Mesenchymal stem cell (in vitro differentiated cells and primary cell): ENCODE data around the gene UQCR11.
"Not testable (repeated sequence)": the region's sequence is repeated elsewhere in the genome, so short reads cannot be mapped to it uniquely, and the experiment has no call there.

Source experiments
- DNase-seq: peaks from one replicate; pipeline ENCODE4 v3.0.0-alpha.2; 2013
- H2AFZ ChIP-seq: one replicate; pipeline ENCODE4 v1.6.1; 2013; ENCODE audit warnings: low read depth, mild to moderate bottlenecking, control low read depth, inconsistent platforms, low read length, moderate library complexity
- H2AK5ac ChIP-seq: 2 replicates; pipeline ENCODE4 v1.6.1; 2013; ENCODE audit warnings: low read length, moderate library complexity, mild to moderate bottlenecking, inconsistent platforms; ENCODE audit not compliant: severe bottlenecking
- H2BK120ac ChIP-seq: one replicate; pipeline ENCODE4 v1.6.1; 2013; ENCODE audit warnings: low read depth, mild to moderate bottlenecking, inconsistent platforms, low read length, moderate library complexity
- H2BK12ac ChIP-seq, 2 experiments: one replicate each; pipeline ENCODE4 v1.6.1; 2013; ENCODE audit warnings: inconsistent platforms in 2 of 2, low read length in 2 of 2, mild to moderate bottlenecking in 2 of 2, moderate library complexity in 2 of 2, control low read depth in 1 of 2
- H2BK15ac ChIP-seq: one replicate; pipeline ENCODE4 v1.6.1; 2013; ENCODE audit warnings: mild to moderate bottlenecking, low read depth, inconsistent platforms; ENCODE audit not compliant: poor library complexity, severe bottlenecking
- H2BK5ac ChIP-seq: 2 replicates; pipeline ENCODE4 v1.6.1; 2013; ENCODE audit warnings: low read depth, mild to moderate bottlenecking, low read length, control low read depth, inconsistent platforms; ENCODE audit not compliant: poor library complexity, severe bottlenecking
- H3K14ac ChIP-seq, 2 experiments: one replicate each; pipeline ENCODE4 v1.6.1; 2013; ENCODE audit warnings: inconsistent platforms in 2 of 2, low read length in 2 of 2, control low read depth in 1 of 2, mild to moderate bottlenecking in 1 of 2, moderate library complexity in 1 of 2
- H3K18ac ChIP-seq, 2 experiments: one replicate each; pipeline ENCODE4 v1.6.1; 2013; ENCODE audit warnings: inconsistent platforms in 2 of 2, low read length in 2 of 2, control low read depth in 1 of 2, low read depth in 1 of 2, mild to moderate bottlenecking in 1 of 2
- H3K23ac ChIP-seq, 2 experiments: one replicate each; pipeline ENCODE4 v1.6.1; 2013; ENCODE audit warnings: inconsistent platforms in 2 of 2, low read length in 2 of 2, mild to moderate bottlenecking in 2 of 2, moderate library complexity in 2 of 2, control low read depth in 1 of 2
- H3K27ac ChIP-seq: 2 replicates; pipeline ENCODE4 v1.5.1; 2013; ENCODE audit warnings: mild to moderate bottlenecking, moderate library complexity, low read length, control low read depth, inconsistent platforms; ENCODE audit not compliant: poor library complexity, severe bottlenecking
- H3K27me3 ChIP-seq, 2 experiments: 2 replicates each; pipeline versions ENCODE4 v1.6.1 to v1.7.0; 2013; ENCODE audit warnings: low read length in 2 of 2, mild to moderate bottlenecking in 2 of 2, moderate library complexity in 2 of 2, control low read depth in 1 of 2, inconsistent platforms in 1 of 2; ENCODE audit not compliant: control insufficient read depth in 1 of 2, insufficient read depth in 1 of 2
- H3K36me3 ChIP-seq, 2 experiments: 2 replicates each; pipeline versions ENCODE4 v1.6.1 to v1.7.0; 2013; ENCODE audit warnings: low read length in 2 of 2, control low read depth in 1 of 2, inconsistent platforms in 1 of 2, low read depth in 1 of 2, mild to moderate bottlenecking in 1 of 2; ENCODE audit not compliant: insufficient read depth in 2 of 2, control insufficient read depth in 1 of 2
- H3K4ac ChIP-seq, 2 experiments: one replicate each; pipeline ENCODE4 v1.6.1; 2013; ENCODE audit warnings: inconsistent platforms in 2 of 2, low read length in 2 of 2, mild to moderate bottlenecking in 2 of 2, moderate library complexity in 2 of 2, control low read depth in 1 of 2, low read depth in 1 of 2
- H3K4me1 ChIP-seq: 2 replicates; pipeline ENCODE4 v1.6.1; 2013; ENCODE audit warnings: low read depth, low read length, control low read depth; ENCODE audit not compliant: control insufficient read depth, insufficient read depth
- H3K4me2 ChIP-seq: 2 replicates; pipeline ENCODE4 v1.6.1; 2013; ENCODE audit warnings: low read length, mild to moderate bottlenecking, inconsistent platforms; ENCODE audit not compliant: poor library complexity, severe bottlenecking
- H3K4me3 ChIP-seq, 2 experiments: 2 replicates each; pipeline versions ENCODE4 v1.5.1 to v1.7.0; 2013; ENCODE audit warnings: low read length in 2 of 2, mild to moderate bottlenecking in 2 of 2, control low read depth in 1 of 2, low read depth in 1 of 2; ENCODE audit not compliant: insufficient read depth in 1 of 2
- H3K79me1 ChIP-seq: replicated peaks from 2 replicates; pipeline ENCODE4 v1.6.1; 2013; ENCODE audit warnings: mild to moderate bottlenecking, control low read depth, low read length, inconsistent platforms; ENCODE audit not compliant: poor library complexity, severe bottlenecking
- H3K9ac ChIP-seq: 2 replicates; pipeline ENCODE4 v1.7.0; 2013; ENCODE audit warnings: mild to moderate bottlenecking, low read length, moderate library complexity
- H3K9me3 ChIP-seq: 2 replicates; pipeline ENCODE4 v1.7.0; 2013; ENCODE audit warnings: mild to moderate bottlenecking, low read length; ENCODE audit not compliant: control insufficient read depth
- H4K8ac ChIP-seq: one replicate; pipeline ENCODE4 v1.6.1; 2013; ENCODE audit warnings: inconsistent platforms, mild to moderate bottlenecking, low read length, moderate library complexity
- H4K91ac ChIP-seq: one replicate; pipeline ENCODE4 v1.6.1; 2013; ENCODE audit warnings: mild to moderate bottlenecking, low read length, inconsistent platforms
- WGBS: methylation state at CpG from one replicate; pipeline ENCODE4 v1.1.7; 2013; ENCODE audit warnings: mixed read lengths; 5-methylcytosine and 5-hydroxymethylcytosine counted together

Gene UQCR11

GRCh38 chr19:1644070-1644469, 38.8 kb upstream of the UQCR11 start:
- Histone ChIP-seq H3K9ac (no peak overlapping the region), H3K4me3 (no peak overlapping the region), H3K9me3 (no peaks in the 10 kb centered on the region), H3K36me3 (peaks cover 44 to 82% of the 10 kb centered on the region in 2 experiments), H2BK15ac (no peak overlapping the region), H2BK5ac (no peak overlapping the region), H3K23ac (no peak overlapping the region), H2AFZ (no peak overlapping the region), H3K79me1 (peaks cover 51% of the 10 kb centered on the region), H3K27ac (no peak overlapping the region), H3K4me2 (no peak overlapping the region), H2AK5ac (no peak overlapping the region), H3K18ac (no peak overlapping the region), H3K27me3 (no peaks in the 10 kb centered on the region), H3K4ac (no peak overlapping the region), H2BK120ac (no peak overlapping the region), H4K91ac (no peak overlapping the region), H4K8ac (no peak overlapping the region), H3K14ac (no peak overlapping the region), H2BK12ac (no peak overlapping the region), H3K4me1 (peaks cover 15% of the 10 kb centered on the region)
- no peak for DNase-seq
- 98% methylated on average over 16 of the region's 16 CpGs for WGBS

GRCh38 chr19:1640893-1641448, 35.7 kb upstream of the UQCR11 start:
- H2AFZ ChIP-seq, H2BK120ac ChIP-seq, H2BK12ac ChIP-seq, H3K4me1 ChIP-seq, H2BK5ac ChIP-seq, H3K4me2 ChIP-seq, H3K9ac ChIP-seq, H2AK5ac ChIP-seq, H4K91ac ChIP-seq, H3K4me3 ChIP-seq, H3K27ac ChIP-seq, H3K9me3 ChIP-seq, H3K23ac ChIP-seq, DNase-seq, H3K4ac ChIP-seq, H4K8ac ChIP-seq, H3K14ac ChIP-seq, H3K18ac ChIP-seq, H3K27me3 ChIP-seq, H2BK15ac ChIP-seq: not testable (repeated sequence)
- H3K79me1 ChIP-seq: peaks cover 45% of the 10 kb centered on the region
- H3K36me3 ChIP-seq: peaks cover 53 to 78% of the 10 kb centered on the region in 2 experiments
- WGBS: 96% methylated on average over 7 of the region's 10 CpGs

- H3K9me3 ChIP-seq: peaks cover 6% of the 10 kb centered on the region
- WGBS: 97% methylated on average over 34 of the region's 34 CpGs
- no peak overlapping the region for H3K4me3 ChIP-seq
- H3K9ac ChIP-seq: no peak overlapping the region
- no peak overlapping the region for H2BK15ac ChIP-seq
- no peak overlapping the region for H3K4me2 ChIP-seq
- no peak overlapping the region for H4K8ac ChIP-seq
- H2AK5ac ChIP-seq: no peak overlapping the region
- H3K36me3 ChIP-seq: peaks cover 38 to 75% of the 10 kb centered on the region in 2 experiments
- H3K14ac ChIP-seq: no peak overlapping the region
- H3K4ac ChIP-seq: no peak overlapping the region
- no peaks in the 10 kb centered on the region for H3K4me1 ChIP-seq
- H3K18ac ChIP-seq: no peak overlapping the region
- H2AFZ ChIP-seq: no peak overlapping the region
- no peaks in the 10 kb centered on the region for H3K27me3 ChIP-seq
- H3K23ac ChIP-seq: peak overlapping the region in 1 of 2 experiments; percentile 53
- peaks cover 49% of the 10 kb centered on the region for H3K79me1 ChIP-seq
- H2BK120ac ChIP-seq: no peak overlapping the region
- H4K91ac ChIP-seq: no peak overlapping the region
- no peak overlapping the region for H2BK12ac ChIP-seq
- DNase-seq: no peak
- H2BK5ac ChIP-seq: no peak overlapping the region
- no peak overlapping the region for H3K27ac ChIP-seq
Observed at GRCh38 chr19:1636325-1637236, 31.3 kb upstream of the UQCR11 start.

GRCh38 chr19:1634938-1635243, 29.6 kb upstream of the UQCR11 start:
- H2AFZ ChIP-seq: no peak overlapping the region
- peaks cover 4% of the 10 kb centered on the region for H3K4me1 ChIP-seq
- H3K18ac ChIP-seq: no peak overlapping the region
- H2BK12ac ChIP-seq: no peak overlapping the region
- DNase-seq: no peak
- H3K9ac ChIP-seq: no peak overlapping the region
- H3K79me1 ChIP-seq: peaks cover 57% of the 10 kb centered on the region
- H3K4me3 ChIP-seq: no peak overlapping the region
- no peak overlapping the region for H2BK120ac ChIP-seq
- no peak overlapping the region for H2BK5ac ChIP-seq
- H3K23ac ChIP-seq: no peak overlapping the region
- over 99% methylated on average over 5 of the region's 5 CpGs for WGBS
- H3K4me2 ChIP-seq: no peak overlapping the region
- no peaks in the 10 kb centered on the region for H3K27me3 ChIP-seq
- no peak overlapping the region for H2AK5ac ChIP-seq
- H3K14ac ChIP-seq: no peak overlapping the region
- H3K9me3 ChIP-seq: peaks cover 6% of the 10 kb centered on the region
- no peak overlapping the region for H3K4ac ChIP-seq
- no peak overlapping the region for H4K91ac ChIP-seq
- H3K27ac ChIP-seq: no peak overlapping the region
- H2BK15ac ChIP-seq: no peak overlapping the region
- H3K36me3 ChIP-seq: peaks cover 41 to 85% of the 10 kb centered on the region in 2 experiments
- no peak overlapping the region for H4K8ac ChIP-seq
